Activated CD4-positive, alpha-beta T cell treated with anti-CD3 and anti-CD28 coated beads, Interleukin-2, amount 10 ng/mL, durations not matched to agents 24 days and 14 days (primary cell): ENCODE data around the gene ZNF526. TPM values are rescaled to one million over a fixed set of nuclear protein-coding genes. Genes with fewer than 3 reads are reported as not detected.
A peak's percentile ranks its signal among the peaks of the same experiment; 100 is the strongest.

Experiments used
- DNase-seq: peaks from one replicate; pipeline ENCODE4 v3.0.0; 2022
- H3K27ac Mint-ChIP-seq: one replicate; pipeline ENCODE4 v1.8.0; 2022; ENCODE audit warnings: mild to moderate bottlenecking, mixed read lengths
- H3K27me3 Mint-ChIP-seq: one replicate; pipeline ENCODE4 v1.8.0; 2022; ENCODE audit warnings: mixed read lengths
- H3K36me3 Mint-ChIP-seq: one replicate; pipeline ENCODE4 v1.8.0; 2022; ENCODE audit warnings: low read depth, mild to moderate bottlenecking, mixed read lengths
- H3K4me1 Mint-ChIP-seq: one replicate; pipeline ENCODE4 v1.8.0; 2021; ENCODE audit warnings: mixed read lengths
- H3K4me3 Mint-ChIP-seq: one replicate; pipeline ENCODE4 v1.8.0; 2022; ENCODE audit warnings: mild to moderate bottlenecking, moderate library complexity, mixed read lengths
- H3K9me3 Mint-ChIP-seq: one replicate; pipeline ENCODE4 v1.8.0; 2021; ENCODE audit warnings: mixed read lengths
- intact Hi-C: fragments of 100-400 bp; cut with micrococcal nuclease; formaldehyde crosslinking; loops from one replicate; pipeline ENCODE4 v1.15.1; 2023
- total RNA-seq: library from RNA; stranded (reverse); gene quantifications from 2 replicates; pipeline ENCODE4 v1.2.3, GENCODE V29; 2022

ZNF526 gene
- total RNA-seq, 1 donor from 2014 or later = 19.0 TPM

- Mint-ChIP-seq H3K4me3 (no peak overlapping the region), H3K27ac (no peak overlapping the region), H3K36me3 (peaks cover 20% of the 10 kb centered on the region), H3K4me1 (peaks cover 28% of the 10 kb centered on the region), H3K27me3 (no peaks in the 10 kb centered on the region), H3K9me3 (no peaks in the 10 kb centered on the region)
- DNase-seq = no peak
- intact Hi-C loops = no loop called here
Observed at GRCh38 chr19:42249149-42249750, 29.1 kb downstream of the ZNF526 start.

GRCh38 chr19:42249769-42250168, 29.7 kb downstream of the ZNF526 start:
- H3K27ac Mint-ChIP-seq = peak overlapping the region; percentile 58
- no peak for DNase-seq
- peaks cover 20% of the 10 kb centered on the region for H3K36me3 Mint-ChIP-seq
- peaks cover 26% of the 10 kb centered on the region for H3K4me1 Mint-ChIP-seq
- no peaks in the 10 kb centered on the region for H3K9me3 Mint-ChIP-seq
- intact Hi-C loops = no loop called here
- H3K27me3 Mint-ChIP-seq = no peaks in the 10 kb centered on the region
- H3K4me3 Mint-ChIP-seq = no peak overlapping the region

DNA sequence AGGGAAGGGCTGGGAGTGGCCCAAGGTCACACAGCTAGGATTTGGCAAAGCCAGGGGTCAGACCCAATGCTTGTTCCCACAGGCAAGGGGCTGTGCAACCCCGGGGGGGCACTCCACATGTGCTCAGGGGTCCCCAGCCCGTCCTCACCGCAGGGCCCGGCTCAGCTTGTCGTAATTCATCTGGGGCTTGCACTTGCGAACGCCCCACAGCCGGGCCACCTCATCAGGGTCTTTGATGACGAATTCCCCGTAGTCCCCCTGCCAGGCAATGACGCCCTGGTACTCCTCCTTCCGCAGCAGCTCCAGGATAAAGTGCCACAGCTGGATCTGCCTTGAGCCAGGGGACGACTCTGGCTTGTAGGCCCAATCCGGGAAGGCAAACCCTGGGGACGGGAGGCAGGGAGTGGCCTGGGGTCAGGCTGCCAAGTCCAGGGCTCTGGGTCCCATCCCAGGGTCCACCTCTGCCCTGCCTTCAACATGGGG, 30.1 kb downstream of the ZNF526 start:
- H3K9me3 Mint-ChIP-seq = no peaks in the 10 kb centered on the region
- H3K36me3 Mint-ChIP-seq = peaks cover 18% of the 10 kb centered on the region
- no peaks in the 10 kb centered on the region for H3K27me3 Mint-ChIP-seq
- intact Hi-C loops = no loop called here
- peak overlapping the region; percentile 58 for H3K27ac Mint-ChIP-seq
- peak overlapping the region; percentile 57 for H3K4me3 Mint-ChIP-seq
- H3K4me1 Mint-ChIP-seq = peaks cover 21% of the 10 kb centered on the region
- no peak for DNase-seq

DNA sequence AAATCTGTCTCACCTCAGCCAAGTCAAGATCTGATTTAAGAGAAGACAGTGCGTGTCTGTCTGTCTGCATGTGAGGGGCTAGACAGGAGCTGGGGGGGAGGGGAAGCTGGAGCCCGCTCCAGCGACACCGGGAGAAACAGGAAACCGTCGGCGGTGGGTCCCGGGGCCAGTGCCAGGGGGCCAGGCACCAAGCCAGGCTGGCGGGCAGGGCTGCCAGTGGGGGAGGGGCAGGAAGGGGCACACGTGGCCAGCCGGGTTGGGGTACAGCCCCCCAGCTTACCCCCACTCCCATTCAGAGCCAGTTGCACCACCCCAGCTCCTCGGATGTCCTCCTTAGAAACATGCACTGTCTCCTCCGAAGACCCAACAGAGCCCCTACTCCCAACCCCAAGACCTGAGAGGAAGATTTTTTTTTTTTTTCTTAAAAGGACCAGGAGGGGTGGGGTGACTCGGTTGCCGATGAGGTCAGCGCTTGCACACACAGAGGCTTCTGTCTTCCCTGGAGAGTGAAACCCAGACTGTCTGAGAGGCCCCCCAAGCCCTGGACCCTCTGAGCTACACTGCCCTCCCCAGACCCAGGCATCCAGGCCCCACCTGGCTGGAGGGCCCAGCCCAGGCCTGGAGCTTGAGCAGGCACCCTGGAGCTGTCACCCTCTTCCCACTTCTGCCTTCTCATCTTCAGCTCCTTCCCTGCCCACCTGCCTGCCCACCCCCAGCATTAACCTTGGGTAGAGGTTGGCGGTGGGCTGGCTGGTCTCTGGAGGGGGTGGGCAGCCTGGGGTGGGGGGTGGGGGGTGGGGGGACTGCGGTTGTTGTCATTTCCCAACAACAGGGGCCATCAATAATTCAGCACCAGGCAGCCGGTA, 30.8 kb downstream of the ZNF526 start:
- DNase-seq = peak; percentile 66

DNA sequence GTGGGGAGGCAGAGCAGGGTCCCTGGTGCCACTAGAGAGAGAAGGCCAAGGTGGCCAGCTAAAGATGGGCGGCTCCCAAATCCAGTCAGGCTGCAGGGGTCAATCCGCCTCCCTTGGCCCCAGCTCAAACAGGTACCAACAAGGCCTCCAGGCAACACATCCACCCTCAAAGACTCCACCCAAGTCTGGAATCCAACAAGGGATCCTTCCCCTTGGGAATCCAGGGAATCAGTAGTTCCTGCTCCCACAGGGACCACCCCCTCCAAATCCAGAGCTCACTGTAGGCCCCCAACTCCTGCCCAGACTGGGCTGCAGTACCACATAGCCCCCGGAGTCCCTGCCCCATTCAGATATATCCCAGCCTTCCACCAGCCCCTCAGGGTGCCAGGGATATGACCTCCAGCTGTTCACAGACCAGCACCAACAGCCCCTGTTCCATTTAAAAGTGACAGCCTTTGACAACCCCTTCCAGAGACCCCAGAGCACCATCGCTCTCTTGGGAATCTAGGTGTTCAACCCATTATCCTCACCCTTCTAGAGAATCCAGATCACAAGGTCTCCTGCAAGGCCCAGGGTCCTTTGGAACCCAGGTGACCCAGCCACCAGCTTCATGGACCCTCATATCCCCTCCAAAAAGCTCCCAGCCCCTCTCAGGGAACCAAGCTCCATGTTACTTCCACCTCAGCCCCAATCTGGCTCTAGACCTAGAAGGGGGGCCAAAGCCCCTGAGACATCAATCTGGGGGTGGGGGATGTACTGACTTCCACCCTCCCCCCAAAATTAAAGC, 31.7 kb downstream of the ZNF526 start:
- Mint-ChIP-seq H3K27me3 (peaks cover 8% of the 10 kb centered on the region), H3K9me3 (no peaks in the 10 kb centered on the region), H3K36me3 (peaks cover 18% of the 10 kb centered on the region), H3K4me3 (peak overlapping the region; percentile 86), H3K27ac (peak overlapping the region; percentile 74), H3K4me1 (peaks cover 20% of the 10 kb centered on the region)
- DNase-seq = peak; percentile 63
- intact Hi-C loops = no loop called here

More for the DNA sequence above, 30.8 kb downstream of the ZNF526 start:
- no peaks in the 10 kb centered on the region for H3K9me3 Mint-ChIP-seq
- H3K27me3 Mint-ChIP-seq = peaks cover 2% of the 10 kb centered on the region
- intact Hi-C loops = no loop called here
- peak overlapping the region; percentile 53 for H3K27ac Mint-ChIP-seq
- H3K4me3 Mint-ChIP-seq = peak overlapping the region; percentile 57
- H3K4me1 Mint-ChIP-seq = peaks cover 23% of the 10 kb centered on the region
- H3K36me3 Mint-ChIP-seq = peaks cover 18% of the 10 kb centered on the region

- Mint-ChIP-seq H3K27me3 (peaks cover 10% of the 10 kb centered on the region), H3K4me3 (peak overlapping the region; percentile 86), H3K9me3 (no peaks in the 10 kb centered on the region), H3K36me3 (peaks cover 18% of the 10 kb centered on the region), H3K4me1 (peaks cover 20% of the 10 kb centered on the region), H3K27ac (peak overlapping the region; percentile 88)
- intact Hi-C loops = no loop called here
- peak; percentile 69 for DNase-seq
Observed at GRCh38 chr19:42252365-42253244, 32.5 kb downstream of the ZNF526 start.

DNA sequence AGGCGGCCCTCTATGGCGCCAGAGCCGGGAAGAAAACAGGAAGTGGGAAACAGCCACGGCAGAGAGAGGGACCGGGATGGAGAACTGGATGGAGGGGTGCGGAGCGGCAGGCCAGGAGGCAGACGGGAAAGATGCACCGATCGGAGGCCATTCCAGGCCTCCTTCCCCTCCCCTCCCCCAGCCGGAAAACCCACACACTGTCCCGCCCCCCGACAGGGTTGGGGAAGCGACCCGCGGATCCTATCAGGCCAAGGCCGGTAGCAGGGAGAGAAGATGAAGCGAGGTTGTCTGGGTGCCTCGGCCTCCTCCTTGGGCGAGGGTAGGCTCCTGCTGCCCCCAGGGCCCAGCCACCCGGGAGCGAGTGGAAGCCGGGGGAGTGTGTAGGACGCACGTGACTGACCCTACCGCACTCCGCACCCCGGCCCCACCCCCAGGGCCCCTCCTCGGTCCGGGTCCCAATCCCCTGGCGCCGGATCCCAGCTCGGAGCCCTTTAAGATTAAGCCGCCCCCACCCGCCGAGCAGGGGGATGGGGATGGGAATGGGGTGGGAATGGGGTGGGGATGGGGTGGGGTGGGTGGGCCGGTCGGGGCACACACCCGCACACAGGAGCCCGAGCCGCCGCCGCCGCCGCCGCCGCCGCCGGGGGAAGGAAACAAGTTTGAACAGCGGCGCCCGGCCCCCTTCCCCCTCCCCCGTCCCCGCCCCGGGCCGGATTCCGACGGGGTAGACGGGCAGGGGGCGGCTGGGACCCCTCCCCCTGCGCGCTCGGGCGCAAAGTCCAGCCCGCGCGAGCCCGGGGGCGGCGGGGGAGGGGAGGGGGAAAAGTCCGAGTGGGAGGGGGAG, 33.4 kb downstream of the ZNF526 start:
- H3K27ac Mint-ChIP-seq = peak overlapping the region; percentile 88
- peak; percentile 91 for DNase-seq
- peaks cover 20% of the 10 kb centered on the region for H3K4me1 Mint-ChIP-seq
- H3K27me3 Mint-ChIP-seq = peaks cover 10% of the 10 kb centered on the region
- peaks cover 18% of the 10 kb centered on the region for H3K36me3 Mint-ChIP-seq
- intact Hi-C loops = no loop called here
- no peaks in the 10 kb centered on the region for H3K9me3 Mint-ChIP-seq
- H3K4me3 Mint-ChIP-seq = peak overlapping the region; percentile 86

GRCh38 chr19:42254089-42254849, 34.2 kb downstream of the ZNF526 start:
- intact Hi-C loops = no loop called here
- peak; percentile 93 for DNase-seq
- H3K27ac Mint-ChIP-seq = peak overlapping the region; percentile 81

DNA sequence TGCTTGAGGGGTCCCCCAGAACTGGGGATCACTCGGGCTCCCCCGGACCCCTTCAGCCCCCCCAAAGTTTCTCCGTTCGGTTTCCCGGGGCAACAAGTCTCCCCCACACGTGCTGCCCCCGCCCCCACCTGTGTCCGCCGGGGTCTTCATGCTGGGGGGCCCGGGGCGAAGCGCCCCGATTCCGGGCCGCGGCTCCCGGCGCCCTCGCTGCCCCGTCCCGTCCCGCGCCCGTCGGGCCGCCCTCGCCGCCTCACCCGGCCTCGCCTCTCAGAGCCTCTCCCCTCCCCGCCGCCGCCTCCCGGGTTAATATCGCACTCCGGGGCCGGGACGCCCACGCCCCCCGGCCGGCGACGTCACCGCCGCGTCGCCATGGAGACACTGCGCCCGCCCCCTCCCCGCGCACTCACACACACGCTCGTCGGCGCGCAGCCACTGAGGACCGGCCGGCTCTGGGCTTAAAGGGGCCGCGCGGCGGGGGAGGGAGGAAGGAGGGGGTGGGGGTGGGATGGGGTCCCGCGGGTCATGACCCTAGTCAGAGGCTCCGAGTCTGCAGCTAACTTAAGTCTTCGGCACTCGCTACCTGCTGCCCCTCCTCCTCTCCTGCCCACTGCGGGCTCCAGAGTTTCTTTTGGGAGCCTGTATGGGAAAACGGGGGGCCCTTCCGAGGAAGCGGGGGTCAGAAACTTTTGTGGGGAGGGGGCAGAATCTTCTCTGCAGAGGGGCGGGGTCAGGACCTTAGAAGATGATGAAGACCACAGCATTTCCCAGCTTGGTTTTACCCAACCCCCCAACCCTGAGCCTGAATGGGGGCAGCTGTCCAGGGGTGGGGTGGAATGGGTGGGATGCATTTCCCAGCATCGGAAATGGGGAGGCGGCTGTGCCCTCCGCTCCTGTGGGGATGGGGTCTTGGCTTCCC, 35.0 kb downstream of the ZNF526 start, which contains the start of gene ERF:
Gene ERF (minus strand): TSS at position 279 of the 916 bp plus-strand sequence. CDS start 129 bp downstream, at position 150.
- Mint-ChIP-seq H3K27me3 (peaks cover 10% of the 10 kb centered on the region), H3K4me1 (peaks cover 19% of the 10 kb centered on the region), H3K36me3 (peaks cover 7% of the 10 kb centered on the region), H3K9me3 (no peaks in the 10 kb centered on the region), H3K4me3 (peak within 1 kb of the TSS; percentile 78), H3K27ac (peak within 1 kb of the TSS; percentile 81)
- DNase-seq = peak; percentile 98
- intact Hi-C loops = loop anchor here (1.0 kb wide), 3 partner anchors 11 to 25 kb away; no protein-coding TSS in a partner anchor

More at GRCh38 chr19:42254089-42254849, 34.2 kb downstream of the ZNF526 start:
- Mint-ChIP-seq H3K36me3 (peaks cover 13% of the 10 kb centered on the region), H3K4me3 (peak overlapping the region; percentile 78), H3K4me1 (peaks cover 20% of the 10 kb centered on the region), H3K27me3 (peaks cover 10% of the 10 kb centered on the region), H3K9me3 (no peaks in the 10 kb centered on the region)

GRCh38 chr19:42255766-42256745, 35.9 kb downstream of the ZNF526 start:
- Mint-ChIP-seq H3K4me1 (peaks cover 14% of the 10 kb centered on the region), H3K36me3 (peaks cover 7% of the 10 kb centered on the region), H3K27me3 (peaks cover 10% of the 10 kb centered on the region), H3K9me3 (no peaks in the 10 kb centered on the region), H3K27ac (peak overlapping the region; percentile 56), H3K4me3 (peak overlapping the region; percentile 78)
- DNase-seq = peak; percentile 70
- intact Hi-C loops = loop anchor here (1.0 kb wide), 3 partner anchors 12 to 24 kb away; no protein-coding TSS in a partner anchor
